Activated naive CD4-positive, alpha-beta T cell (primary cell): ENCODE results near the gene TRIM8.

Experiments
- DNase-seq, 4 experiments: peaks; one replicate each; lab custom pipeline; 2025; lab: John Stamatoyannopoulos, UW

The TRIM8 gene

DNA sequence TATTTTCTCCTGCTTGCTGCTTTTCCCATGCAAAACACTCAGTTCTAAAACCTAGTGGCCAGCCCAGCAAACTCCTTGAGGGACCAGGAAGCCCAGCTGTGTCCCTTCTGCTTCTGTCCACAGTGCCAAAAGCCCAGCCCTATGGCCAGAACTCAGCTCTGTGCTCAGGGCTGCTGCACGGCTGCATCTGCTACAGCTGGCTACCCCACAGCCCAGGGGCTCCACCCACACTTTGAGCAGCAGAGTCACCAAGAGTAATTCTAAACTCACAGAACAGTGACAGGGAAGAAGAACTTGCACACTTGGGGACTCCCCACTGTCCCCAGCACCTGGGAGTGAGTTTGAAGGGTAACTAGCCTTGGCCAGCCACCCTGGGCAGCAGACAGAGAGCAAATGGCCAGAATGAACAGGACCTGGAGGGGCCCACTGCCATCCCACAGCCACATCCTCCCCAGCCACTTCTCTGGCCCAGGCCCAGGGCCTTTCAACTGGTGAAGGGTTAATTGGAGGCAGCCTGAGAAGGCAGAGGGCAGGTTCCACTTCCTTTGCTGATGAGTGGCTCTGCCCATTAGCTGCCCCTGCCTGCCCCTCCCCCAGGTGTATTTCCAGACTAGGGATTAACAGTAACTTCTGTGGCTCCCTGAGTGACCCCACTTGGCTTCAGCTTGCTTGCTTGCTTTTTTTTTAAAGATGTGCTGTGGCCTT is 28.1 kb upstream of the TRIM8 start:
- no peak for DNase-seq

DNA sequence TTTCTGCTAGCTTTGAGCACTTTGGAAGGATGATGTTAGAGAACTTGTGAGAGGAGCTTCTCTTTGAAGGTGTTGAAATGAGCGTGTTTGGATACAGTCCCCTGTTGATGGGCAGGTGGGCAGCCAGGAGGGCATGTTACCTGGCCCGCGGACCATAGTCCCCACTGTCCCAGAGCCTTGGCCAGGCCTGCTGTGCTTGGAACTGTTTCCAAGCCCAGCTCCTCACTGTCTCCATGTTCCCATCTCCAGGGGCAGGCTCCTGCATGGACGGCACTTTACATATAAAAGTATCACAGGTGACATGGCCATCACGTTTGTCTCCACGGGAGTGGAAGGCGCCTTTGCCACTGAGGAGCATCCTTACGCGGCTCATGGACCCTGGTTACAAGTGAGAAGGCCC is 27.2 kb upstream of the TRIM8 start:
- no peak for DNase-seq

DNA sequence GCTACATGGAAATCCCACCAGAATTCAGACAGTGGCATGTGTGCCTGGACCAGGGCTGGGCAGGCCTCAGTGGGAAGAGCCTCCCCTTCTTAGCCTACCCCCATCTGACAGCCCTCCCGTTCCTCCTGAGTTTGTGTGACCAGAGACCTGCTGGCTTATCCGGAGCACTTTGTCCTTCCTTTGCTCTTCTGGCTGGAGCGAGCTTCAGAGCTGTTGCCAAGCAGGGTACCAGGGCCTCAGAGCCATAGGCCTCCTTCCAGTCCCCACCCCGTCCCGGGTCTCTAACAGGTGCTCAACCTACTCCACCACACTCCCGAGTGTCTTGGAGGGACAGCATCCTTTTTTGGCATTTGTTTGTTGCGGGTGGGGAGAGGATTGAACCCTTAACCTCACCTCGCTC is 26.5 kb upstream of the TRIM8 start:
- DNase-seq = no peak

DNA sequence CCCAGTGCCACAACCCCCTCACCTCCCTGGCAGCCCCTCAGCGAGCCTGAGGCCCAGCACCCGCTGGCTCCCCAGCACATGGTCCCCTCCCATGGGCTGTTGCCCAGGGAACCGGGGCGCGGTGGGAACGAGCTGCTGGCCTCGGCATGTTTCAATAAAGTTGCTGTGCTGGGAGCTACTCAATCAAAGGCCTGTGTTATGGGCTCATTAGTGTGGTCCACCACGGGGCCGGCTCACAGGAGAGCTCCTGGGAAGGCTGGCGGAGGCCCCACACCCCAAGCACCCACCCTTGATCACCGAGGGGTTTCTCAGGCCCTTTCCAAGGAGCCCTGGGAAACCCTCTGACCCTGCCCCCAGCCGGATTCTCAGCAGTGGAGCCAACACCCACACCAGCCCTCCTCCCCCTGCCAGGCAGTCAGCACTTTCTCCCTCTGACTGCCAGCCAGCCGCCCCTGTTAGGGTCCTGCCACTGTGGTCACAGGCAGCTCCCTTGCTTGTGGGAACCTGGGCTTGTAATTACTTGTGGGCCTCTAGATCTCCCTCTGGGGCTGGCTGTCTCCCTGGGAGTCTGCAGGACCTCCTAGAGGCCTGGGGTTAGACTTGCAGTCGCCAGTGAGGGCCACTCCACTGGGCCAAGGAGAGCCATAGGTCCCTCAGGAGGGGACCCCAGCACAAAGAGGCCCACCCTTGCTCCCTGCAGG is 24.8 kb upstream of the TRIM8 start:
- no peak for DNase-seq

DNA sequence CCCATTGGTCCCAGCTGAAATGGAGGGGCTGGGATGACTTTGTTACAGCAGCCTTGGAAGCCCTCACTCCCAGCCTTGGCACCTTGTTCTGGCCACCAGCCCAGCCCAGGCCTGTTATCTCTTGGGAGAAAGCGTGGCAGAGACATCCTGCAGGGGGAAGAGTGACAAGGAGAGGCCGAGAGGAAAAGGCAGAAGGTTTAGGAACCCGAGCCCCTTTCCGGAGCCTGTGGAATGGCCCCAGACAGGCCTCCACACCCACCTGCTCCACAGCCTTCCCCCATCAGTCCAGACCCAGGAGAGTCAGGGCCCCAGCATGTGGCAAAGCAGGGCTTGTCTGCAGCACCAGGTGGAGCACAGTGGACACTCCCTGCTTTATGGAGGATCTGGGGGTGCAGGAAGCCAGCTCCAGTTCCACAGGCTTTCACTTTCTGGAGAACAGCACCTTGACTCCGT is 24.1 kb upstream of the TRIM8 start:
- no peak for DNase-seq

DNA sequence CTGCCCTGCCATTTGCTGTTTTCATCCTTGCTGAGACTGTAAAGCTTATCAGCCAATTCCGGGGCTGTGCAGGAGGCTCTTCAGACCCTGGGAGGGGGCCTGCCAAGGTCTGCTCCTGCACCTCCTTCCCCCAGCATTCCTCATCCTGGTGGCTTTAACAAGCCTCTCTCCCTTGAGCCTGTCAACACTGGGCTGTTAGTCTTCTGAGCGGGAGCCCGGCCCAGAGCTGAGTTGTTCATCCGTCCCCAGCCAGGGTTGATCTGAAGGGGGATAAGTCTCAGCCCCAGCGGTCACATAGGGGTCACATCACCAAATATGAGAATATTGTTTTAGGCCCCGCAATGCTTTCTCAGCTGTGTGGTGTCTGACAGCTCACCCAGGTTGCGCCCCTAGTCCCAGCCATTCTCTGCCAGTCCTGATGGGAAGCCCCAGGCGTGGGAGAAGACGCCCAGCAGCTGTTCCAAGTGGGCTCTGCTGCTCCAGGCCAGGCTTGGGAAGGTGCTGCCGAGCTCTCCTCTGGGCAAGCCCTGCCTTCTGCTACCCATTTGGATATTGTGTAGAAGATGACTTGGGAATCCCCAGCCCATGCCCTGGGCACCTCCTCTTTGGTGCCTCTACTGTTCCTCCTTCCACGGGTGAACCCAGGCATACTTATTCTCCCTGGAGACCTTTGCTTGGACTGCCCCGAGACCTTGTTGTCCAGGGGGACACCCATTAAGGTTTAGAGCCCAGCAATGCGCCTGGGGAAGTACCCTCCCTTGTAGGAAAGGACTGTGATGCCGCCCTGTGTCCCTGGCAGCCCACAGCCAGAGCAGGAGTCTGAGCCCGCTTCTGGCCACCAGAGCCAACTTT is 23.5 kb upstream of the TRIM8 start:
- no peak for DNase-seq

DNA sequence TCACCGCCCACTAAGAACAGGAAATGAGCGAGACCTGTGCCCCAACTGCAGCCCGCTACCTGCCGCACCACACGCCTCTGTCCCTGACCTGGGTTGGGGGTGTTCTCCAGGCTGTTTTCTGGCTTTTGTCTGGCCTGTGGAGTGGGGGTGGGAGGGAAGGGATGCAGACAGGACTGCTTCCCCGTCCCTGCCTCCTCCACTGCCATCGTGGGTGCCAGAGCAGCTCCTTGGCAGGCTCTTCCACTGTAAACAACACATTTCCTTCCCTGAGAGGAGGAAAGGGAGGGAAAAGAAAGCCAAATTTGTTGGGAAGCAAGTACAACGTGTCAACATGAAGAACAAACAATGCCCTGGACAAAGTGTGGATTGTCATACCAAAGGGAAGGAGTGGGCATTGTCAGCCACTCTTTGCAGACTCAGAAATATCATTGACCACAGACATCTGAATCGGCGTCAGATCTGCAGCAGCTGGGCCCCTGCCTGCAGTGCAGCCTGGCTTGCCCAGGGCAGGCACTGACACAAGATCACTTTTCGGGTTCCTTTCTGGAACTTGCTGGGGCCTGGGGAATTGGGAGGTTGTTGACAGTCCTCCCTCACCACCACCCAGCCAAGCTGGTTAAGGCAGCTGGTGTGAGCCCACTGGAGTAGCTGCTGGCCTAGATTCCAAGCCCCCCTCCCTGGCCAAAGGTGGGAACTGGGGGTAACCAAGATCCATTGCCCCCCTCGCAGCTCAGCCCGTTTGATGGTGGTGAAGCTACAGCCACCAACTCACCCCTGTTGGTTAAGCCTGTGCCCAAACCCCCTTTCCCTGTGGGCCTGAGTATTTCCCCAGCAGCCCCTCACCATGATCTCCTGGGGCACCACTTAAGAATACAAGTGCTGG is 22.6 kb upstream of the TRIM8 start:
- DNase-seq = no peak

DNA sequence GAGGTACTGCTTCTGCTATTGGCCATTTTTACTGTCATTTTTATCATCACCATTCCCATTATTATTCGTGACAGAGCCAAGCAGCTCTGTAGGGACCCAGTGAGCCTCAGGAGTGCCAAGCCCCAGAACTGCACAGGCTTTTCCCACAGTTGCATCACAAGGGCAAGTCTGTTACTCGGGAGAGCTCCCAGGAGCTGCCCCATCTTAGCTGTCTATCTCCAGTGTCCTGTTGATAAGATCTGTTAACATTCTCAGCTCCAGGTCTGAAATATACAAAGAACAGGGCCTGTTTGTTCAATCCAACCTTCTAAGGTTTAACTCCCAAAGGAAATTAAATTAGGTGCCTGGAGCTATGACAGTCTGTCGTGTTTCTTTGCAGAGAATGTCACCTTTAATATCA is 20.2 kb upstream of the TRIM8 start:
- DNase-seq = no peak

DNA sequence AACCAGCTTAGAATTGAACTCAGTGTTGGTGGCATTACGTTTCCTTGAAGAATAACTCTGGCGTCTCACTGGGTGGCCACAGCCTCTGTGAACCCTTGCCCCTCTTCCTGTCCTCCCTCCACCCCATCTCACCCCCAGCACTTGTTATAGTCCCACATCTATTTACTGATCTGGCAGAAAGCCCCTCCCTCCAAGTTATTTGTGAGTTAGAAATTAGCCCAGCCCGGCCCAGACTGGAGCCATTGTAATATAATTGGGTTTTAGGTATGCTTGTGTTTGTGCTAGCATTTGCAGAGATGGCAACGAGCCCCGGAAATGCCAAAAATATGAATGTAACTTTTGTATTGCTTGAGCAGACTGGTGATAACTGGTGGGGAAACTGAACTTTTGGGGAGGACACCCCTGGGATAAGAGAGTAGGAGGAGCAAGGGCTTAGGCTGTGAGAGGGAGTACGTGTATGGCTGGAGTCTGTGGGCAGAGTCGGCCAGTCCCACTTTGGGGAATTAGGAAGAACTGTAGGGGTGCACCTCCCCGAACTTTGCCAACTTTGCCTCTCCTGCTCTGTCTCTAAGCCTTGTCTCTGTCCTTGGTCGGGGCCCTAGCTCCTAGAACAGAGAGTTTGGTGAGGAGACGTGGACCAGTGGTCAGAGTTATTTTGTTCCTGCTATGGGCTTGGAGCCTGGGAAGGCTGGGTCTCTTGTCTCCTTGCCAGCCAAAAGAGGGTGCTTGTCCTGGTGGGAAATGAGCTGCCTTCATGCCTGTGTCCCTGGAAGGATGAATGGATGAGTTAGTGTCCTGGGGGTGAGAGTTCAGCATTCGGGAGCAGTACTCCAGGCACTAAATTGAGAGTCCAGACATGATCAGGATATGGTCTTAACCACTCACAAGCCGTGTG is 19.3 kb upstream of the TRIM8 start:
- no peak for DNase-seq

DNA sequence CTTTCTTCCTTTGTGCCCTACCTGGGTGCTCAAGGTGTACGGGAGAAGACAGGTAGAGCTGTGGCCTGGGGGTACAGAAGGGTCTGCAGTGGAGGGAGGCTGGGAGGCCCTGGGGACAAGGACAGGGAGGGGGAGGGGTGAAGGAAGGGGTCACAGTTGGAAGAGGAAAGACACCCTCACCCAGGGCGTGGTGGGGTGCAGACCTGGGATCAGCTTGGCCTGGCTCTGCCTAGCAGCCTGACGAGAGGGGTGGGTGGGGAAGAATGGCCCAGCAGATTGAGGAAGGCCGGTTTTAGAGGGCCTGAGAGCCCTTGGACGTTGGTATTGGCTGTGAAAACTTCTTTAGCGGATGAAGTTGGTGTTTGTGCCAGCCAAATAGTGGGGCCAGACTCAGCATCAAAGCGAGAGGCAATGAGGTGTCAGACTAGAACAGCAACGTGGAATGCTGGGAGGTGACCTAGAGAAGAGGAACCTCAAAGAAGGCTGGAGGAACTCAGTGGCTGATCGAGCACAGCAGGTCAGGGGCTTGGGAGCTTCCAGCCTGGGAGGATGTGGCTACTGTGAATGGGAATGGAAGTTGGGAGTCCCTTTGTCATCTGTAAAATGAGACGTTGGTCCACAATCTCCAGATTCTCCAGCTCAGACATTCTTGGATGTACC is 18.1 kb upstream of the TRIM8 start:
- no peak for DNase-seq

DNA sequence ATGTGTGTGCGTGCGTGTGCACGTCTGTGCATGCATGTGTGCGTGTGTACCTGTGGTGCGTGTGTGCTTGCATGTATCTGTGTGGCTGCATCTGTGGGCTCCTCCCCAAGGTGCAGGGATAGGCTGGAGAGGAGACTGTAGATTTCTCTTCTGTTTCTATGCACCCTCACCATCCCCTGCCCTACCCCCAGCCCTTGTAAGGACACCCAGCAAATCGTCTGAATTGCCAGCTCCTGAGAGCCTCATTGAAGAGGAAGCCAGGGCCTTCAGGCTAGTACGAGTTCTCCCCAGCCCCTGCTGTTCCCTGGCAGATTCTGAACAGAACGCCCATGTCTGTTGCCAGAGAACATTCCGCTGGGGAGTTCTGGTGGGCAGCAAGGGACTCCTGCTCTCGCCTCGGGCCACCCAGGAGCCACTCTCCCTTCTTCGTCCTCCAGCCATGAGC is 17.0 kb upstream of the TRIM8 start:
- no peak for DNase-seq

DNA sequence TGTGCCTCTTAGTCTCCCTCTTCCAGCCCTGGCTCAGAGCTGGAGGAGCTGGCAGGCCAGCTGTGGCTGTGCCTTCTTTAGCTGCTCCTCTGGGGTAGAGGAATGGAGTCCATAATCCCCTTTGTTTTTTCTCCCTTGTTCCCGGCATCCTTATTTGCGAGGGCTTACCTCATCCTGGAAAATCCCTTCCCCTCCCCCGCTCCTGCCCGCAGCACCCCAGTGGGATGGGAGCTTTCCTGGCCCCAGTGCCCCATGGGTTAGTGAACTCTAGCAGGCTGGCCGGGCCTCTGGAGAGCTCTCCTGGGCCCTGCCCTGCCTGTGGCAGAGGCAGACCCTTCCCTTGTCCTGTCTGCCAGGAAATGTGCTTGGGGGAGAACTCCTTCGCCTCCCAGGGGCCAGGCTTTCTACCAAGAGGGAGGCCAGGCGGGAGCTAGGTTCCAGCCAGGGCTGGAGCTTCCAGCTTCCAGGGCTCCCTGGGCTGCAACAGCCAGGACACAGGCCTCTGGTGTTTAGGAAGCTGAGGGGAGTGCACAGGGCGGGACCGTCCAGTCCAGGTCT is 16.5 kb upstream of the TRIM8 start:
- DNase-seq = no peak

DNA sequence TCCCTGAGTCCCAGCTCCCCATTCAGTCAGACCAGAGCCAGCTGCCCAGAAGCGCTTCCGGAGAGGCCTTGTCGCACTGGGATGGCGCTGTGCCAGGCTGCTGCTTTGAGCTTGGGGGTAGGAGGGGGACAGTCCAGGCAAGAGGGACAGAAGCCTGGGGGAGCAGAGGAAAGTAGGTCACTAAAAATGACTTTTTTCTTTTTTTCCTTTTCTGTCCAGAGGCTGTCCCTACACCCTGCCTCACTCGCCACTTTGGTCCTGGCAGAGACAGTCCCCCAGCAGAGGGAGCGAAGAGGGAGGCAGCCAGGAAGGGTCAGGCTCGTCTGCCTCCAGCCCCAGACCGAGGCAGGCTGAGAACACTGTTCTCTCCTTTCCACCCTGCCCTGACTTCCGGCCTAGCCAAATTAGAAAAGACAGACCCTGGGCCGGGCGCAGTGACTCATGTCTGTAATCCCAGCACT is 15.8 kb upstream of the TRIM8 start:
- DNase-seq = no peak

DNA sequence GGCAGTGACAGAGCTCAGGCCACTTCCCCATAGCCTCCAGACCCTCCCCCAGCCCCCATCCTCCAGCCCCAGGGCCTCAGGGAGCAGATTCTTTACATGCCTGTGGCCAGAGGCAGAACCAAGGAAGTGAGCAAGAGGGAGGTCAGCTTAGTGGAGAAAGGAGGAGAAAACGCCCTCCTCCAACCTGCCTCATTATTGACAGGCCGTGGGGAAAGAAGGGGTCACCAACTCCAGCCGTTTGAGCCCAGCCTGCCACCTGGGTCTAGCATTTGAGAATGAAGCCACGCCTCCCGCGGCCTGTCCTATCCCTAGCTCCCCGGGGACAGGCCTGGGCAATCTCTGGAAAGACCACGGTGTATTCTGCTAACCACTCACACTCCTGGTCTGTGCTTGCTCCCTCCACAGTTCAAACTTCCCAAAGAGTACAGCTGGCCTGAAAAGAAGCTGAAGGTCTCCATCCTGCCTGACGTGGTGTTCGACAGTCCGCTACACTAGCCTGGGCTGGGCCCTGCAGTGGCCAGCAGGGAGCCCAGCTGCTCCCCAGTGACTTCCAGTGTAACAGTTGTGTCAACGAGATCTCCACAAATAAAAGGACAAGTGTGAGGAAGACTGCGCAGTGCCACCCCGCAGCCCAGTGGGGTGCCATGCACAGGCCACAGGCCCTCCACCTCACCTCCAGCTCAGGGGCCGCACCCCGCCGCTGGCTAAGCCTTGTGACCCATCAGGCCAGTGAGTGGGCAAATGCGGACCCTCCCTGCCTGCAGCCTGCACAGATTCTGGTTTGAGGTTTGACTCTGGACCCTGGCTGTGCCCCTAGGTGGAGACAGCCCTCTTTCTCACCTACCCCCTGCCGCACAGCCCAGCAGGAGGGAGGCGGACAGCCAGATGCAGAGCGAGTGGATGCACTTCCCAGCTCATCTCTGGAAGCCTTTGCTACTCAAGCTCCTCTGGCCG is 14.3 kb upstream of the TRIM8 start:
- no peak for DNase-seq

DNA sequence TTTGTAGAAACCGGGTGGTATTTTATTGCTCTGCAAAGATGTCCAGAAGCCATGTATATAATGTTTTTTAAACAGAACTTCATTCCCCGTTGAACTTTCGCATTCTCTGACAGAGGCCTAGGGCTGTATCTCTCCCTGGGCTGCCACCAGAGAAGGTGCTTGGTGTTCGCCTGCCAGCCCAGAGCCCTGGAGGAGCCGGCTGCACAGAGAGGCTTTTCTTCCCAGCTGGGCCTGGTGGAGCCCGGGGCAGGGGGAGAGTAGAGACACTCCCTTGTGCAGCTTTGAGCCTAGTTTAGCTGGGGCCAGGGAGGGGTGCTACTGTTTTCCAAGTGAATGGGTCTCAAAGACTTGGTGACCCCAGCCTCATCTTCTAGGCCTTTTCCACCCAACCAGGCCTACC is 13.6 kb upstream of the TRIM8 start:
- no peak for DNase-seq

DNA sequence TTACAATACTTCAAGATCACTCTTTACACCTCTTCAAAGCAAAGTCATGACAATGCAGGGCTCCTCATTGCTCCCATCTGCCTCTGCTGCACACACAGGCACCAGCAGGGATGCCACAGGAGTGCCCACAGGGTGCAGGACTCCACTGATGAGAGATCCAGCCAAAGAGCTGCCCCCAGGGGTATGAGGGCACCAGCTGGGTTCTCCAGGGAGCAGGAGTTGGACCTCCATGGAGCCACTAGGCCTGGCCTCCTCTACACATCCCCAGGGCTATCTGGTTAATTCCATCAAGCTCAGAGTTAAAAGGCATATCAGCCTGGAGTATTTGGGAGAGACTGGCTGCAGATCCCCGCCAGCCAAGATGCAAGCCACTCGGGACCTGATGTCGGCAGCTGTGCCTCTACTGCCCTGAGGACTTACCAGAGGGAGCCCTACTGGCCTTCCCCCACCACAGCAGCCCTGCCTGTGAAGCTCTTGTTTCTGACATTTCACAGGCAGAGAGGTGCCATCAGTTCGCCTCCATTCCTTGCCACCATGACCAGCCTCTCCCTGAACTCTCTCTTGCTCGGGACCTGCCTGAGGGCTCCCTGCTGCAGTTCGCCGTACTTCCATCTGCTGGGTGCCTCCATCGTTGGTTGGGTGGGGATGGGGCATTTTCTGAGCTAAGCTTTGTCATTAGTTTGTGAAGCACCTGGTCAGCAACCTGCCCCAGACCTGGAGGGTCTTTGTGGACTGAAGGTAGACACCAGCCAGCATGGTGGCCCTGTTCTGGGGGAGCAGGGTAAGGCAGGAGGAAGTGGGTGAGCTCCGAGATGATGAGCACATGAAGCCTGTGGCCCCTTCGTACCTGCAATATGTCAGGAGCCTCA is 12.5 kb upstream of the TRIM8 start:
- no peak for DNase-seq

DNA sequence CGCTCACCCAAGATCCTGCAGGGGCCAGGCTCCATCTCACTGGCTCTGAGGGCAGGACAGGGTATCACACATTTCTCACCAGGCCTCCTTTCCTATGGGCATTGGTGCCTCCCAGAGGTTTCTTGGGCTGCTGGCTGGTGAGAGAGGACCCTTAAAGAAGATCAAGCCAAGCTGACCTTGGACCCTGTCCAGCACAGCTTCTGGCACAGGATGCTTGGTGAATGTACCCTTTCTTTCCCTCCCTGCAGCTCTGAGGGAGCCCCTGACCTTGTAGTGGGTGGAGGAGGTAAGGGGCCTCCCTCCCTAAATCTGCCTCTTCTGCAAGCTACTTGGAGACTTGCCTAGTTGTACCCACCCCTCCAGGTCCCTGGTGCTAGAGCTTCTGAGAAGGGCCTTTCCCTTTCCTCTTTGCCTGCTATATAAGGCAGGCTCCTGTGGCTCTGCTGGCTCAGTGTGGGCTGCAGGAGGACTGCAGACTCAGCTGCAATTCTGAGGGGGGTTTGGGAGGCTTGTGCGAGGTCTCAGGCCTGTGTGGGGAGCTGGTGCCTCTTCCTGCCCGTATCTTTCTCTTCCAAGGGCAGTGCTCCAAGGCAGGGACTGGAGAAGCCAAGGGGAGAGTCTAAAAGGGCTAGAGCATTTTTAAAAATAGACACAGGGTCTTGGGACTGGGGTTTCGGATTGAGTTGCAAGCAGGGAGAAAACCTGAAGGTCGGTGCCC is 11.7 kb upstream of the TRIM8 start:
- no peak for DNase-seq
